Activated CD4-positive, alpha-beta T cell treated with anti-CD3 and anti-CD28 coated beads, Interleukin-2, Interleukin-4, amounts not matched to agents 100 ng/mL and 50 ng/mL, durations not matched to agents 16 hours and 8 hours (primary cell): ENCODE measurements around the gene CCSER1.
"Not testable (repeated sequence)": the region's sequence is repeated elsewhere in the genome, so short reads cannot be mapped to it uniquely, and the experiment has no call there.

Experiments
- DNase-seq: peaks from one replicate; pipeline ENCODE4 v3.0.0-alpha.2; 2020; ENCODE audit warnings: low spot score

CCSER1 gene

DNA sequence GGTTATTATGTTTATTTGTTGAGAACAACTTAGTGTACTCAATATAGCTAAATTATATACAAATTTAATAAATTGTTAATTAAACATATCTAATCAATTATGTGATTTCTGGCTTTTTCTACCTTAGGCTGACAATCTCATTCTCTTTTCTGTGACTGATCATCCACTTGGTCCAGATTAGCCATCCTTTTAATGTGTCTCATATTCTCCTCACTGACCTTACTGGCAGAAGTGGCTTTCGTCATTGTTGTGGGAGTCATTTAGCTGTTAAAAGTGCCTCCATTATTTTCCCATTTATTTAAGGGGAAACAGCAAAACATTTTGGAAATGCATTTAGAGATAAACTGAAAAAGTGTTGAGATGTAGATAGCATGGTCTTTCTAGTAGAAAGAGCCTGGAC is 172.2 kb downstream of the CCSER1 start:
- no peak for DNase-seq

DNA sequence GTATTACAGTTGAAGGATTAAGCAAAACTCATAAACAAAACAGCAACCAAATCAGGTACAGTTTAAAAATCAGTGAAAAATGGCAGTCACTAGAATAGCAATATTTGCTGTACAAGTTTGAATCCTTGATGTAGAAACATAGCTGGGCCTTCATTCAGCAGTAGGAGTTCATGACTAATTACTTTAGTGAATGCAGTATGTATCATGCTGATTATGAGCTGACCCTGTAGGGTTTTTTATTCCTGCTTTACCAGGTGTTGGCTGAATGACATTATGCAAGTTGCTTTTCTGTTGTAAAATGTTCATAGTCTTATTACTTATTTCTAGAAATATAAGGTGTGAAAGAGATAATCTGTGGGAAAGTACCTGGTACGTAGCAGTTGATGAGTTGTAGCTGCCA is 179.6 kb downstream of the CCSER1 start:
- no peak for DNase-seq

DNA sequence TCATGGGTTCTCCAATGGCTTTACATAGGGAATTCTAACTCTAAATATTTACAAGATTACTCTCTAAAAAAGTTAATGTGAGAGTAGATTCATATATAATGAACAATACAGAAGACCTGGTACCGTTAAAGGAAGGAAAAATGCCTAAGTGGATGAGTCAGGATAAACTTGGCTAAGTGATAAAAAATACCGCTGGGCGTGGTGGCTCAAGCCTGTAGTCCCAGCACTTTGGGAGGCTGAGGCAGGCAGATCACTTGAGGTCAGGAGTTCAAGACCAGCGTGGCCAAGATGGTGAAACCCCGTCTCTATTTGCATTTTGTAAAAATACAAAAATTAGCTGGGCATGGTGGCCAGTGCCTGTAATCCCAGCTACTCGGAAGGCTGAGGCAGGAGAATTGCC is 189.9 kb downstream of the CCSER1 start:
- DNase-seq: not testable (repeated sequence)

DNA sequence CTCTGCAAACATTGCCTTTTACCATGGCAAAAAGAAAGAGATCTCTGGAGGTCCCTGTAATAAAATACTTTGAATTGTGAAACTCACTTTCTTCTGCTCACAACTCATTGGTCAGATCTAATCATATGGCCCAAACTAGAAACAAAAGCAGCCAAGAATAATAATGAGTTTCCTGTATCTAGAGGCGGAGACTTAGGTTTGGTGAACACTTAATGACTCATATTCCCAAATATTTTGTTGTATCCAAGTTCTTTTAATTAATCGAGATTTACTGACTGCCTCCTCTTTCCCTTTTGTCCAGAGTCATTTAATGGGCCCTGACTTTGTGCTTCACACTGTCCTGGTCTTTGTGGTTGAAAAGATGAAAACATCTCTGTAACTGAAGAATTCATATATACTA is 190.6 kb downstream of the CCSER1 start:
- no peak for DNase-seq

DNA sequence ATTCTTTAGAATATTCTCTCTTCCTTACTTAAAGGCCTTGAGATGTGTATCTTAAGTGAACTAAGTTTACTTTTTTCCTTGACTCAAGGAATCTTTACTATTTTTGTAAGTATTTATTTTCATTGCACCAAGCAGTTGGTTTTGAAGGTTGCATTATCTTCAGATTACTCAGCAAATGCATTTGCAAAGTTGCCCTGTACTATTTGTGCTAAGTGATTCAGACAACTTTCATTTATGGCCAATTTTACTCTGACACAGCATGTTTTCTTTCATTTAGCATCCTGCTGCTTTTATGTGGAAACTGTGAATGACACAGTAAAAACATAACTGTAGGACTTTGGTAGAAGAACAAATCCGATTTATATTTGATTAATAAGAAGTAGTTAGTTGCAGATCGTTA is 191.0 kb downstream of the CCSER1 start:
- no peak for DNase-seq

DNA sequence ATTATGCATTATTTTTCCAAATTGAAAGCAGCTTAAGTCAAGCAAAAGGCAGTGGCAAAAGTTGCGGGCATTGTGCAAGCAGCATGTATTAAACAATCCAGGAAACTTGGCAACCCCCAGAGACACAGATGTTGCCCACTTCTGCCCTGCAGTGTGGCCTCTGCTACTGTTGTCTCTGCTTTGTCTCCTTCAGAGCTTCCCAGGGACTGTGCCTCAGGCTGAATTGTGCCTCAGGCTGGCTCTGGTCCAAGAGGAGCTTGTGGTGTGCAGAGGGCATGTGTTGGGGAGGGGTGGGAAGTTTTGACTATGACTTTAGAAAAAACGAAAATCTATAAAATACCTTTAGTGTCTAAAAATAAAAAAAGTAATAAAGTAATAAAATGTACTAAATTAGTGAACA is 201.4 kb downstream of the CCSER1 start:
- DNase-seq: no peak

DNA sequence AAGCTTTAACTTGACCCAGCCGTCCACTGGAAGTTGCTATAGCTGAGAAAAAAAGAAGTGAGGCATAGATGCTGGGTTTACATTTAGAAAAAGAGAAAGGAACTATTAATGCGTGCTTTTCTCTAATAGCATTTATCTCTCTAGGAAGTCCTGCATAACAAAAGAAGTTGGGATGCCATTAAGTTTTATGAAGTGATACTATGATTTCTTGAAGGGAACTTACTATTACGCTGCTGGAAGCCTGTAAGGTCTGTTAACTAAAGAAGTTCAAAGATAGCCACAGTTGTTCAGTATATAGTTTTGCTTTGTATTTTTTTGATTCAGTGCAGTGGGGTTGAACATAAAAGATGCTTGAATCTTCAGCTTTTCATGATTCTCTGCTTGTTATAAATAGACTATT is 203.4 kb downstream of the CCSER1 start:
- no peak for DNase-seq

DNA sequence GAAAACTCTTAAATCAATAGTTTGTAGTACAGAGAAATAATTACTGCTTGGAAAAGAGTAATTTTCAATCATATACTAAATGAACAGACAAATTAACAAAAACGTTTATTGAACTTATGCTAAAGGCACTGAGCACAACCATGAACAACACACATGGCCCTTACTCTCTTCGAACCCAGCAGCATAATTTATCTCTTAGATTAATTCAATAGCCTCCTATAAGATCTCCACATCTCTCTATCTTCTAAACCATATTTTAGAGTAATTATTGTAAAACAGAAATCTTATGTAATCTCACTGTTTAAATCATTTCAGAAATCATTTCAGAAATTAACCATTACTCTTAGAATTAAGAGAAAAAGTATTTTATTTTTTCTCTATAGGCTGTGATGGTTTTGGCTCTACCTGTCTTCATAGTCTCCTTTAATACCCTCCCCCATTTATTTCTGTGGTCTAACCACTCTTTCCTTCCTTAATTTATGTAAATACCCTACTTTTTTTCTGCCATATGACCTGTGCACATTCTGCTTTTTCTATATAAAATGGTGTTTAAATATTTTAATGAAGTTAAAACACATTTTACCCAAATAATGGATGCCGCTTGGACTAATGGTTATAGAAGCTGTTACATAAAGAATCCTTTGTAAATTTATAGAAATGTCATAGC is 218.5 kb downstream of the CCSER1 start:
- no peak for DNase-seq

DNA sequence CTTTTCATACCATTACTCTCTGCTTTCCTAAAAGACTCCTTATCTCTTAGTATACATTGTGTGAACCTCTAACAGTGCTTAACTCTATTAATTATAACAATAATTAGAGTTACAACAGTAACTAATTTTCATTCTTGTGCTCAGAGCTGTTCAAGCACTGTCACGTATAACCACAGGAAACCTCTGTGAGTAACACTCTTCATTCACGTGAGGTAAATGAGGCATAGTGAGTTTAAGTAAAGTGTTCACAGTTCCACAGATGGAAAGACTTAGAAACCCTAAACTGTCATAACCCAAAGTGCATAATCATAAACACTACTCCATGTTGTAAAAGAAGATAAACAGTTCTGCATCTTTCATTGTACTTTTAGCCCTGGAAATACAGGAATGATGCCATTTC is 222.4 kb downstream of the CCSER1 start:
- no peak for DNase-seq

DNA sequence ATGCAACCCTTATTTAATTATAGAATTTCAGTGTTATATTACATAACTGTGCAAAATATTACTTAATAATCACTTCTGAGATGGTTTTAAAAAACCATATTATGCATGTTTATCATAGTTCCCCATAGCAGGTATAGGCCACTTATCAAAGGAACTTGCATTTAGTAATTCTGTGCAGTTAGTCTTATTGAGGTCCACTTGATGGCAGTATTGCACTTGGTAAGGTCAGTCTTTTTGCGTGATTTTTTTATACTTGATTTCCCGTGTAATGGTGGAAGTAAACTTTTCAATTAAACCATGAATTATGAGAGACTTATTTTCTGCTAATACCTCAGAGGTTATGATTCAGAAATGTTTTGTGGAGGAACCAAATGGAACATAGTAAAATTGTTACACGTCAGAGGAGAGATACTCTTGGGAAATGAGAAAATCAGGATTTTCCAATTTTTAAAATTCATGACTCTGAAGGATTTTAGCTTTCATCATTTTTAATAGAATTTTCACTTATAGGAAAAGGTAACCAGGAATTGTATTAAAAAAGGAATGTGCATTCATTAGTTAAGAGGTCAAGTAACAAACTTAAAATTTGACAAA is 230.0 kb downstream of the CCSER1 start:
- peak; percentile 10 for DNase-seq

DNA sequence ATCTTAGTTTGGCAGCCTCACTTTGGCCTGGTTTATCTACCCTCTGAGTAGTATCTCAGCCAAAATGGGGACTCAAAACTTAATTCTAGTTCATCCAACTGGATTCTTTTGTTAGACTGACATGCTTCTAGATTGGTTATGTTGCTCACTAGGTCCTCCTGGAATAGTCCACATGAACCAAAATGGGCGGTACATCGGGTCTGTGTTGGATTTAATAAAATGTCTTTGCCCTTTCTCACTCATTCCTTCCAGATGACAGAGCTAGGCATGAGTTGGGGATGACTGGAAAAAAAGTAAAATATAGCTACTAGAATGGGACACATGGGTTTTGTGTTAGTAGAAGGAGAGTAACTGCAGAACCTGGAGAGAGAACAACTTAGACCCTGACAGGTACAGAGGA is 247.9 kb downstream of the CCSER1 start:
- no peak for DNase-seq

DNA sequence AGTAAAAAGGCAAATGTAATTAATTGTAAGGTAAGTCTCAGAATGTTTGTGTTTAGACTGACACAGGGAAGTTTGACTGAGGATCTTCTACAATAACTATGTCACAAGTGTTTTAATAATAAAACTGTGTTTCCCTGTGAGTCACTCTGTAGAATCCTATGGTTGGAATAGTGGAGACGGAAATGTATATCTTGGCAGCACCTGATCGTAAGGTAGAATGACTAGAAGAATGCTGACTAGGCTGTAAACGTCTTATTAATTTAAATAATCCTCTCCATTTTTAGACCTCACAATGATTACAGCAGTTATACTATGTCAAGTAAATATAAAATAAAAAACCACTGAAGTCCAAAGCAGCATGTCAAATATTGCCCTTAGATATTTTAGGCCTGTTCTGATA is 266.0 kb downstream of the CCSER1 start:
- no peak for DNase-seq

DNA sequence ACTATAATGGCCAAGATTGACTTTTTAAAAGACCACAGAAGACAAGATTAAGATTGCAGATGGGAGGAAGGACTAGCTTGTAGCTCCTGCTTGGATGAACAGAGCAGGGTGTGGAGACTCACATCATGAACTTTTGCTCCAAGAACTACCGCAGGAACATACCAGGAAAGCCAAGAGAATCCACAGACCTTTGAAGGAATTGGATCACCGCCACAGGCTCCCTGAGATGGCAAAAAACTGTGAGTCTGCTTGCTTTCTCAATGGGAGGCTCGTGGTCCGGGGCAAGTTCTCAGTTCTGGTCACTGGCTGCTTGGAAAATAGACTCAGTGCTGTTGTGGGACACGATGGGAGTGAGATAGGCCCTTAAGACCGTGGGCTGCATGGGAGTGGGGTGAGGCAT is 276.6 kb downstream of the CCSER1 start:
- DNase-seq: no peak

DNA sequence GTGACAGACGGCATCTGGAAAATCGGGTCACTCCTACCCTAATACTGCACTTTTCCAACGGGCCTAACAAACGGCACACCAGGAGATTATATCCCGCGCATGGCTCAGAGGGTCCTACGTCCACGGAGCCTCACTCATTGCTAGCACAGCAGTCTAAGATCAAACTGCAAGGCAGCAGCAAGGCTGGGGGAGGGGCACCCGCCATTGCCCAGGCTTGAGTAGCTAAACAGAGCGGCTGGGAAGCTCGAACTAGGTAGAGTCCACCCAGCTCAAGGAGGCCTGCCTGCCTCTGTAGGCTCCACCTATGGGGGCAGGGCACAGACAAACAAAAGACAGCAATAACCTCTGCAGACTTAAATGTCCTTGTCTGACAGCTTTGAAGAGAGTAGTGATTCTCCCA is 280.7 kb downstream of the CCSER1 start:
- DNase-seq: not testable (repeated sequence)

DNA sequence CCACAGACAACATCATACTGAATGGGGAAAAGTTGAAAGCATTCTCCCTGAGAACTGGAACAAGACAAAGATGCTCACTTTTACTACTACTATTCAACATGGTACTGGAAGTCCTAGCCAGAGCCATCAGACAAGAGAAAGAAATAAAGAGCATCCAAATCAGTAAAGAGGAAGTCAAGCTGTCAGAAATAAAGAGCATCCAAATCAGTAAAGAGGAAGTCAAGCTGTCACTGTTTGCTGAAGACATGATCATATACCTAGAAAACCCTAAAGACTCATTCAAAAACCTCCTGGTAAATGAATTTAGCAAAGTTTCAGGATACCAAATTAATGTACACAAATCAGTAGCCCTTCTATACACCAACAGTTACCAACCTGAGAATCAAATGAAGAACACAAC is 285.6 kb downstream of the CCSER1 start:
- DNase-seq: not testable (repeated sequence)

DNA sequence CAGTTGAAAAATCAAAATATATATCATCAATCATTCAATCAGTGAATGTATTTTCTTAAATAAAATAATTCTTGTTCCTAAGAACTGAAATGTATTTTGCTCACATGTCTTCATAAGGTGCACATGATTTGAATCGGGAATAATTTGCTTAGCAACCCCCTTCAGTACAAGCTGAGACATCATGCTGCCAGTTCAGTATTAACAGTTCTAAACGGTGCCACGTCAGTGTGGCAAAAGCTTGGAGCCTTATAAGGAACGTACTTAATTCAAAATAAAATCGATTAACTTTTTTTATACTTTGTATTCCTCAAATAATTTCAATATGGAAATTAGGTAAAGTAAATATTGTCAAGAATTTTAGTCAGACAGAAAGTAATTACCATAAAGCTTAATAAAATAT is 287.9 kb downstream of the CCSER1 start:
- DNase-seq: no peak

DNA sequence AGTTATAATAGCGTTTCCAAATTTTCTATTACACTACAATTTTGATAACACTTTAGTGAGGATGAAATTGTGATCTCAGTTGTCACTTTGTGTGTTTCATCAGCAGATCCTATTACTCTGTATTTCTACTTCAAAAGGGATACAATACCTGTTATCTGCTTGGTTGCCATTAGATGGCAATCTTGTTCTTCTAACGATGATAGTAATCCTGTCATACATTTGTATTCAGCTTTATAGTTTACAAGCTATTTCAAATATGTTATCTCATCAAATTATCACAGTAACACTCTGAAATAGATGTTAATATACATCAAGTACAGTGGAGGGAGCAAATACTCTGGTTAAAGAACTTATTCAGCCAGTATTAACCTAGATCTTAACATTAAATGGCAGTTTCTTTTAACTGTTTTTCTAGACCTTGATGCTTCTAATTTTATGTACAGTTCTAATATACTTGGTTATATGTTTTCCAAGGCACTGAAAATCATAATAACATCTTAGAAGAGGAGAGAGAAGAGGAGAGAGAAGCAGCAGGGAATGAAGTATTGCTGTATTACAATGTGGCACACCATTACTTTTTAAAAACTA is 292.0 kb downstream of the CCSER1 start:
- peak; percentile 12 for DNase-seq

DNA sequence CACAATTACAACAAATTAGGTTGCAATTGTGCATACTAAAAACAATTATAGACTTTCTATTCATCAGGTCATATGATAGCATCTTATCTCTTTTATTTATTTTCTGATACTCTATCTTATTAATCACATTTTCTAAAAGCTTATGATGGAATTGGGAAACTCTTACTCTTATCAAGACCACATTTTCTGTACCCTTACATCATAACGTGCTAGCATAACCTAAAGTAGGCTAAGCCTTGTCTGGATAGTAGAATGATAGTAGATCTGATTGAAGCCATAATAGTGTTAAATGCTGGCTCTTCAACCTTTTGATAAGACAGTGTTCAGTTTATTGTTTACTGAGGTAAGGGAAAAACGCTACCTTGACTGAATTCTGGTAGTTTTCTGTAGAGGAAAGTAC is 294.0 kb downstream of the CCSER1 start:
- no peak for DNase-seq

DNA sequence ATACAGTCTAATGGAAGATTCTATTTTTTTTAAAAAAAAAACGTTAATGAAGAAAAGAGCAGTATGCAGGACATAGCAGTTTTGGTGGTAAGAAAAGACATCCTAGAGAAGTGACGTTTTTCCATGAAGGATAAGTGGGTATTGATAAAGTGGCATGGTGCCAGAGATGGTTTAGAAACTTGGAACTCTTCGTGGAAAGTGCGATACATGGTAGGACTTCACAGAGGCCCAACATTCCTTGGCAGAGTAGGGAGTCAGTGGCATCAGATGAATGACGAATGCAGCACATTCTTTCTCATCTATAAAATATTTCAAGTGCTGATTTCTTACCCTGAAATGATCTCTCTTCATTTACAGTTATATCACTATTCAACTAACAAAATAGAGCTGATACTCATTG is 298.7 kb downstream of the CCSER1 start:
- DNase-seq: no peak

DNA sequence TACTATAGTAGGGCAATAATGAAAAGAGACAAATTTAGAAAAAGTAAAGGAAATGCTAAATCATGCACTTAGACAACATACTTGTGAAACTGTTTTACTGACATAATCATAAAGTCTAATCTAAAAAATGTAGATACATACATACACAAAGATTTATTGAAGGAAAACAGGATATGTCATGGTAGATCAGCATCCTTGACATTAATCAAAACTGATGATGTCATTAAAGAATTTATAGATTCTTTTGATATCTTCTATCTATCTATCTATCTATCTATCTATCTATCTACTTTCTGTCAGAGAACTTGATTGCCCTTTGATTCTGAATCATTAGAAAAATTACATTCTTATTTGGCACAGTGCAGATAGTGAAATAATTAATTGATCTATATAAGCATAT is 311.3 kb downstream of the CCSER1 start:
- DNase-seq: no peak

DNA sequence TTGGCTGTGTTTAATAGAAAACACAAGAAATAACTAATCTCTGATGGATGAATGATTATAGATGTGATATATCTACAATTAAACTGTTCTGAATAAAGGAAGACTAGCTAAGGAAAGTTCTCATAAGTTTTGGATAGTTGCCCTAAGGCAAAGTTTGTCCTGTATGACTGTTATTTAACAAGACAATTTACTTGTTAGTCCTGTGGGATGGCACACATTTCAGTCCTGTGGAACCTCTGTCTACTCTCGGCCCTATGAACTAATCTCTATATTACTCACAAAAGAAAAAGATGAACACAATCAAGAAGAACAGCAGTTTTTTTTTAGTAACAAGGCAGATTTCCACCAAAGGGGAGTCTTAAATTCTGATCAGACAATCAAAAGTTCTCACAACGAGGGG is 314.6 kb downstream of the CCSER1 start:
- DNase-seq: no peak

DNA sequence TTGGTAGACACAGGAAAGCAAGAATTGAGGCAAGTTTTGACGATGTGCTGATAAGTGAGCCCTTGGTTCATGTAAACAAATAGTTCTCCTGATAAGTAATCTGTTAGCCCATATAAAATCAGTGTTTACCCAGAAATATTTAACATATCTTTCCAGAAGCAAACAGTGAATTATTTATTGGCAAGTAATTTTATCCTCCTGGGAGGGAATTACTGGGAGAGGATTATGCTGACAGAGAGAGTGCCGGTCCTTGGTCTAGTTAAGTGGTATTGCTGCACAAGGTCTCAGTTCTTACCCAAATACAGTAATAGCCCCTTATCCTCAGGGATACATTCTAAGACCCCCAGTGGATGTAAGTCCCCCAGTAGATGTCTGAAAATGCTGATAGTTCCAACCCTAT is 315.4 kb downstream of the CCSER1 start:
- DNase-seq: no peak

DNA sequence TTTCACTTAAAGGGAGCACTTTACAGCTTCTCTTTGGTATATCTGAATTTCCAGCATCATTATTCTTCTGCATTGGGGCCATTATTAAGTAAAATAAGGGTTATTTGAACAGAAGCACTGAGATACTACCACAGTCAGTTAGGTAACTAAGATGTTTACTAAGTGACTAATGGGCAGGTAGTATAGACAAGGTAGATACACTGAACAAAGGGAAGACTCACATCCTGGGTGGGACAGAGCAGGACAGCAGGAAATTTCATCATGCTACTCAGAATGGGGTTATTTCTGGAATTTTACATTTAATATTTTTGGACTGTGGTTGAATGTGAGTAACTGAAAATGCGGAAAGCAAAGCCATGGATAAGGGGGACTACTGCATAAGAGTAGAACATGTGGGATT is 316.0 kb downstream of the CCSER1 start:
- DNase-seq: no peak

DNA sequence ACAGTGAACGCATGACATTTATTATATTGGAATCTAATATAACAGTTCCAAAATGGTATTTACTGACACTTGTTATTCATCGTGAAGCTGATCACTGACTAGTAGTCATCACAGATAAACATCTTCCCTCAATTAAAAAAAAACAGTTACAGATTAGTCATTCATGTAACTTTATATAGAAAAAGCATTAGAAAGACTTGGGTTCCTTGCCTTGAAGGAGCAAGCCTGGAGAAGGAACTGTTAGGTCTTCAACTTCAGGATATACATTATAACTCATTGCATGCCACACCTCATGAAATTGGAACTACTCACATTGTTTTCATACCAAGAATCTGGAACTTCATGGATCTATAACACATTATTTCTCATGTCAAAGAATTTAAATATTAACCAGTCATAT is 317.7 kb downstream of the CCSER1 start:
- DNase-seq: no peak
